Upper lobe of left lung (tissue), 6 donors: ENCODE results near the gene MCOLN2. TPM values are rescaled to one million over a fixed set of nuclear protein-coding genes. Genes with fewer than 3 reads are reported as not detected.

ENCODE experiments used
- ATAC-seq, 2 donors: fragments of 200-7000 bp; cut with Tn5 transposase; one replicate each; pipeline ENCODE4 v1.9.1; 2022; ENCODE audit warnings: mild to moderate bottlenecking in 2 of 2, moderate library complexity in 2 of 2; ENCODE audit not compliant: low FRiP score in 2 of 2
- DNase-seq, 2 donors: peaks; one replicate each; pipeline ENCODE4 v3.0.0-alpha.2; 2019 to 2020
- H3K27ac ChIP-seq, 4 donors: fragments of 200-600 bp; sonication (generic); one replicate each; pipeline ENCODE4 v1.5.1; 2016 to 2019
- H3K27me3 ChIP-seq, 4 donors: fragments of 200-600 bp; sonication (generic); one replicate each; pipeline ENCODE4 v1.5.1; 2017 to 2019
- H3K36me3 ChIP-seq, 4 donors: fragments of 200-600 bp; sonication (generic); one replicate each; pipeline ENCODE4 v1.5.1; 2016 to 2019
- H3K4me1 ChIP-seq, 4 donors: fragments of 200-600 bp; sonication (generic); one replicate each; pipeline ENCODE4 v1.5.1; 2018 to 2019
- H3K4me3 ChIP-seq, 4 donors: fragments of 200-600 bp; sonication (generic); one replicate each; pipeline ENCODE4 v1.5.1; 2017 to 2019; ENCODE audit warnings: mild to moderate bottlenecking in 2 of 4, moderate library complexity in 1 of 4
- H3K9me3 ChIP-seq, 4 donors: fragments of 200-600 bp; sonication (generic); one replicate each; pipeline ENCODE4 v1.5.1; 2018 to 2019
- CTCF ChIP-seq, 6 experiments: fragments of 450-650 bp in 4 of 6; fragments of 200-600 bp in 2 of 6; sonication (generic) in 2 of 6; IDR thresholded peaks; one replicate each; pipeline ENCODE4 v1.5.1; 2016 to 2019; ENCODE audit warnings: antibody characterized with exemption in 6 of 6
- EP300 ChIP-seq, 4 donors: sonication (generic); formaldehyde crosslinking; IDR thresholded peaks; one replicate each; pipeline ENCODE4 v1.5.1; 2017; ENCODE audit warnings: antibody characterized with exemption in 4 of 4, control low read depth in 2 of 4
- POLR2A ChIP-seq, 4 donors: fragments of 450-650 bp; IDR thresholded peaks; one replicate each; pipeline ENCODE4 v1.5.1; 2016 to 2017; ENCODE audit warnings: antibody characterized with exemption in 4 of 4, mild to moderate bottlenecking in 2 of 4
- POLR2AphosphoS5 ChIP-seq, 2 donors: sonication (generic); formaldehyde crosslinking; IDR thresholded peaks; one replicate each; pipeline ENCODE4 v1.5.1; 2017; ENCODE audit warnings: antibody characterized with exemption in 2 of 2
- WGBS, 2 donors: methylation state at CpG; one replicate each; pipeline ENCODE4 v1.1.5; 2017 to 2018; 5-methylcytosine and 5-hydroxymethylcytosine counted together
- total RNA-seq, 6 donors: library from RNA; depleted of rRNA in 4 of 6; stranded (reverse); fragments of >200 nt in 4 of 6; gene quantifications; one replicate each; pipeline versions ENCODE4 v1.1.0 to v1.2.1, GENCODE V29; 2016 to 2021
- donor health status: DM: no; HTN: no; CAD: no; lungs with moderate emphysema.
- donor health status: DM: no; HTN: yes; CAD: no; lungs with severe emphysema.

Gene MCOLN2
- total RNA-seq, 6 donors from 2014 or later, result 5.8 to 41.9 (median 7.4) TPM

- TF ChIP-seq POLR2A (IDR thresholded peaks at IDR 0.05), result no peak
- TF ChIP-seq POLR2AphosphoS5 (IDR thresholded peaks at IDR 0.05), result no peak
- no peak for TF ChIP-seq EP300 (IDR thresholded peaks at IDR 0.05)
- no peak for TF ChIP-seq CTCF (IDR thresholded peaks at IDR 0.05)
- DNase-seq (no peak), ATAC-seq (no peak)
- Histone ChIP-seq H3K36me3 (no peaks in the 10 kb centered on the region), H3K27ac (no peak overlapping the region), H3K27me3 (no peaks in the 10 kb centered on the region), H3K4me3 (no peak overlapping the region), H3K9me3 (no peaks in the 10 kb centered on the region), H3K4me1 (no peaks in the 10 kb centered on the region)
These were observed 33.6 kb upstream of the MCOLN2 start for GRCh38 chr1:85030536-85030935.

- no peak for ATAC-seq
- H3K27me3 ChIP-seq, result no peaks in the 10 kb centered on the region
- H3K4me3 ChIP-seq, result no peak overlapping the region
- H3K4me1 ChIP-seq, result no peaks in the 10 kb centered on the region
- TF ChIP-seq POLR2AphosphoS5 (IDR thresholded peaks at IDR 0.05) (no peak), EP300 (IDR thresholded peaks at IDR 0.05) (no peak), CTCF (IDR thresholded peaks at IDR 0.05) (no peak), POLR2A (IDR thresholded peaks at IDR 0.05) (no peak)
- 88 to 90% methylated on average over 3 of the region's 3 CpGs for WGBS, 2 donors
- H3K36me3 ChIP-seq, result no peaks in the 10 kb centered on the region
- DNase-seq, result no peak
- H3K9me3 ChIP-seq, result no peaks in the 10 kb centered on the region
- H3K27ac ChIP-seq, result no peak overlapping the region
These were observed 31.2 kb upstream of the MCOLN2 start for GRCh38 chr1:85028151-85028550.

- H3K9me3 ChIP-seq, result no peaks in the 10 kb centered on the region
- TF ChIP-seq POLR2AphosphoS5 (IDR thresholded peaks at IDR 0.05) (no peak), CTCF (IDR thresholded peaks at IDR 0.05) (peak in 2 of 6 experiments; percentile 8 to 16)
- no peaks in the 10 kb centered on the region for H3K36me3 ChIP-seq
- 73 to 83% methylated on average over 5 of the region's 5 CpGs for WGBS, 2 donors
- H3K4me3 ChIP-seq, result no peak overlapping the region
- ATAC-seq (peak in 1 of 2 donors; percentile 71), DNase-seq (no peak)
- H3K27ac ChIP-seq, result no peak overlapping the region
- H3K27me3 ChIP-seq, result no peaks in the 10 kb centered on the region
- no peaks in the 10 kb centered on the region for H3K4me1 ChIP-seq
These were observed 30.5 kb upstream of the MCOLN2 start for GRCh38 chr1:85027242-85027983.

GRCh38 chr1:85025940-85026339 is 29.0 kb upstream of the MCOLN2 start:
- DNase-seq (no peak), ATAC-seq (no peak)
- H3K4me3 ChIP-seq, result no peak overlapping the region
- no peaks in the 10 kb centered on the region for H3K9me3 ChIP-seq
- H3K4me1 ChIP-seq, result no peaks in the 10 kb centered on the region
- 80 to 81% methylated on average over 1 of the region's 1 CpG for WGBS, 2 donors
- H3K27me3 ChIP-seq, result no peaks in the 10 kb centered on the region
- H3K36me3 ChIP-seq, result no peaks in the 10 kb centered on the region
- H3K27ac ChIP-seq, result no peak overlapping the region
- TF ChIP-seq POLR2AphosphoS5 (IDR thresholded peaks at IDR 0.05), result no peak
- TF ChIP-seq CTCF (IDR thresholded peaks at IDR 0.05), result no peak
- no peak for TF ChIP-seq EP300 (IDR thresholded peaks at IDR 0.05)
- no peak for TF ChIP-seq POLR2A (IDR thresholded peaks at IDR 0.05)

GRCh38 chr1:85024736-85025135 is 27.8 kb upstream of the MCOLN2 start:
- DNase-seq, result no peak
- ATAC-seq, result no peak
- no peaks in the 10 kb centered on the region for H3K4me1 ChIP-seq
- no peaks in the 10 kb centered on the region for H3K9me3 ChIP-seq
- 86 to 92% methylated on average over 3 of the region's 3 CpGs for WGBS, 2 donors
- H3K27ac ChIP-seq, result no peak overlapping the region
- H3K36me3 ChIP-seq, result no peaks in the 10 kb centered on the region
- no peak overlapping the region for H3K4me3 ChIP-seq
- TF ChIP-seq EP300 (IDR thresholded peaks at IDR 0.05) (no peak), POLR2AphosphoS5 (IDR thresholded peaks at IDR 0.05) (no peak), CTCF (IDR thresholded peaks at IDR 0.05) (no peak), POLR2A (IDR thresholded peaks at IDR 0.05) (no peak)
- no peaks in the 10 kb centered on the region for H3K27me3 ChIP-seq
